ENCODE results near the gene ADAMTS18. TPM values are rescaled to one million over a fixed set of nuclear protein-coding genes. Genes with fewer than 3 reads are reported as not detected.

The ADAMTS18 gene
- total and polyA plus RNA-seq, 2 donors (not counting 3 experiments of a cell fraction or from before 2014, with no cell fraction given): 18.4 to 27.5 TPM

- CTCF ChIA-PET: interaction anchor here (1.3 kb wide), 1 partner anchor 22 kb away, joined by 3 read pairs; no protein-coding TSS in a partner anchor
- POLR2A ChIA-PET: no interaction called here
- intact Hi-C loops (cut with micrococcal nuclease): no loop called here
Observed at GRCh38 chr16:77302249-77302648, 132.6 kb downstream of the ADAMTS18 start.

More at GRCh38 chr16:77302249-77302648, 132.6 kb downstream of the ADAMTS18 start:
- peaks cover 41% of the 10 kb centered on the region for H3K4me1 ChIP-seq (ENCODE audit: control insufficient read depth, extremely low read depth, insufficient read depth, low read length)
- no peaks in the 10 kb centered on the region for H3K36me3 ChIP-seq (ENCODE audit: control insufficient read depth in 2 of 2, extremely low read depth in 1 of 2, insufficient read depth in 2 of 2, low read length in 2 of 2)
- no TSS peak for BruUV-seq (replicated peaks)
- FAIRE-seq (no peak), DNase-seq (ENCODE audit: low read depth, low spot score) (no peak)
- no peaks in the 10 kb centered on the region for H3K79me2 ChIP-seq (ENCODE audit: control insufficient read depth, insufficient read depth, low read length)
- H3K27ac ChIP-seq (ENCODE audit: insufficient read depth, low read depth, low read length): no peak overlapping the region
- H2AFZ ChIP-seq (ENCODE audit: low read depth, low read length): no peak overlapping the region
- H4K20me1 ChIP-seq (replicated peaks; ENCODE audit: control insufficient read depth, extremely low read depth, insufficient read depth, low read length): no peaks in the 10 kb centered on the region
- H3K4me2 ChIP-seq (ENCODE audit: insufficient read depth, low read length): no peak overlapping the region
- H3K4me3 ChIP-seq (replicated peaks in 1 of 3; ENCODE audit: insufficient read depth in 1 of 3, low read depth in 1 of 3, low read length in 3 of 3): no peak overlapping the region
- no peak overlapping the region for H3K9ac ChIP-seq (replicated peaks; ENCODE audit: extremely low read depth, insufficient read depth, low read length)
- TF ChIP-seq POLR2AphosphoS5 (IDR thresholded peaks at IDR 0.05; ENCODE audit: insufficient read depth, low read depth, low read length): no peak
- no peak for TF ChIP-seq EZH2 (IDR thresholded peaks at IDR 0.05; ENCODE audit: borderline replicate concordance, low read depth, low read length, severe bottlenecking)
- no peak for TF ChIP-seq JUN (IDR thresholded peaks at IDR 0.05; ENCODE audit: borderline replicate concordance, insufficient read depth, insufficient read length, low read depth)
- no peak for TF ChIP-seq GATA2 (IDR thresholded peaks at IDR 0.05; ENCODE audit: insufficient read depth, insufficient read length, low read depth, low read length)
- no peak for TF ChIP-seq POLR2A (IDR thresholded peaks at IDR 0.05; ENCODE audit: low read depth, low read length)
- no peak for TF ChIP-seq FOS (IDR thresholded peaks at IDR 0.05; ENCODE audit: borderline replicate concordance, insufficient read depth, low read length)
- no peak for TF ChIP-seq CTCF (IDR thresholded peaks at IDR 0.05; ENCODE audit: extremely low read depth in 1 of 2, insufficient read depth in 1 of 2, low read depth in 1 of 2, low read length in 2 of 2)
- TF ChIP-seq MAX (IDR thresholded peaks at IDR 0.05; ENCODE audit: insufficient read depth, insufficient read length): no peak
- TF ChIP-seq MYC (IDR thresholded peaks at IDR 0.05; ENCODE audit: low read depth, low read length): no peak
- dilution Hi-C loops (cut with MboI; ENCODE audit: extremely low pct_ligation_motif_present, low sequenced_read_pairs): no loop called here
- H3K9me1 ChIP-seq (replicated peaks; ENCODE audit: control insufficient read depth, extremely low read depth, insufficient read depth, low read length): no peaks in the 10 kb centered on the region
- no peaks in the 10 kb centered on the region for H3K9me3 ChIP-seq (replicated peaks; ENCODE audit: control insufficient read depth, insufficient read depth, low read length)
- no peaks in the 10 kb centered on the region for H3K27me3 ChIP-seq (ENCODE audit: control insufficient read depth in 2 of 2, insufficient read depth in 2 of 2, low read length in 2 of 2)
